ENCODE data around the gene C4BPA. TPM values are rescaled to one million over a fixed set of nuclear protein-coding genes. Genes with fewer than 3 reads are reported as not detected.

C4BPA gene
- total and polyA plus RNA-seq, 2 of the 8 experiments (the other 6 are each of a cell fraction or from before 2014, with no cell fraction given) = not detected

DNA sequence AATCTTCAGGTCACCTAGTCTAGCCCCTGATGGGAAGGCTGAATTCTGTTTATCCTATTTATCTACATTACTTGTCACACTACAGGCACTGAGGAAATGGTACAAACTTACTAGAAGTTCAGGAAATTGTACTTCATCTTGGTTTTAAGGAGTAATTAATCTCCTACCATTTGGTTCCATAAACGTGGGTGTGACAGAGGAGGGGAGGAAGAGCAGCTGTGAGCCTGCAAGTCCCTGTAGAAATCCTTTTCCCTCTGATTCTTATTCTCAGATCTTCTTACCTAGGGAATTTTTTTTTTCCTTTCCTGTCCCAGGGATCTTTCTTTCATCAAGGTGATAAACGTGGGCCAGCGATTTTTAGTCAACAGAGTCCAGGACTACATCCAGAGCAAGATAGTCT is 36.8 kb upstream of the C4BPA start:
- Histone ChIP-seq H3K18ac (ENCODE audit: extremely low read depth, low read length) (no peak overlapping the region), H2AK5ac (ENCODE audit: low read depth, low read length) (no peak overlapping the region), H3K27ac (ENCODE audit: low read depth, low read length) (no peak overlapping the region), H2AFZ (ENCODE audit: low read length) (no peak overlapping the region), H3K9ac (replicated peaks in 1 of 4; ENCODE audit: extremely low read depth in 1 of 4, low read depth in 3 of 4, low read length in 3 of 4) (no peak overlapping the region), H3K23ac (ENCODE audit: insufficient read length) (no peak overlapping the region), H3K4me3 (ENCODE audit: extremely low read depth in 1 of 4, insufficient read depth in 2 of 4, low read depth in 3 of 4, low read length in 4 of 4) (no peak overlapping the region), H4K8ac (ENCODE audit: extremely low read depth, insufficient read depth, low read length) (no peak overlapping the region), H3K4ac (replicated peaks; ENCODE audit: insufficient read length, low read depth, low read length) (no peak overlapping the region), H3K27me3 (replicated peaks in 1 of 4; ENCODE audit: control insufficient read depth in 3 of 4, extremely low read depth in 1 of 4, insufficient read depth in 3 of 4, low read length in 3 of 4) (no peaks in the 10 kb centered on the region), H4K20me1 (replicated peaks in 1 of 2; ENCODE audit: control insufficient read depth in 1 of 2, insufficient read depth in 2 of 2, low read length in 2 of 2) (peaks cover 0 to 2% of the 10 kb centered on the region in 2 experiments), H3K14ac (ENCODE audit: insufficient read length) (no peak overlapping the region), H2BK12ac (ENCODE audit: low read depth, low read length) (no peak overlapping the region), H2BK15ac (ENCODE audit: low read length) (no peak overlapping the region), H2BK5ac (ENCODE audit: low read depth, low read length) (no peak overlapping the region), H3K4me2 (ENCODE audit: insufficient read depth in 1 of 2, low read depth in 2 of 2, low read length in 2 of 2) (no peak overlapping the region), H3K56ac (replicated peaks; ENCODE audit: insufficient read length, low read depth, low read length) (no peak overlapping the region), H3K4me1 (replicated peaks in 1 of 4; ENCODE audit: control insufficient read depth in 3 of 4, insufficient read depth in 4 of 4, low read length in 3 of 4) (no peaks in the 10 kb centered on the region), H2BK20ac (ENCODE audit: low read length) (no peak overlapping the region), H3K79me1 (ENCODE audit: low read depth, low read length) (0 out of 2 replicates have a peak, but pooled peaks cover 2% of the 10 kb centered on the region), H3K23me2 (ENCODE audit: low read depth, low read length) (no peaks in the 10 kb centered on the region), H3K36me3 (ENCODE audit: control insufficient read depth in 2 of 4, insufficient read depth in 4 of 4, low read length in 3 of 4) (peaks cover 3 to 52% (median 34%) of the 10 kb centered on the region in 4 experiments), H4K5ac (ENCODE audit: insufficient read length, low read depth, low read length) (no peak overlapping the region), H4K91ac (replicated peaks; ENCODE audit: insufficient read length, low read length) (no peak overlapping the region), H2BK120ac (replicated peaks; ENCODE audit: low read depth, low read length) (no peak overlapping the region), H3K79me2 (ENCODE audit: control insufficient read depth in 1 of 2, insufficient read depth in 2 of 2, low read length in 2 of 2) (no peaks in the 10 kb centered on the region), H3K9me3 (ENCODE audit: insufficient read depth in 2 of 2, low read depth in 1 of 2, low read length in 1 of 2) (no peaks in the 10 kb centered on the region)
- FAIRE-seq = no peak
- 84% methylated on average over 3 of the region's 3 CpGs; no CpG with 5 or more reads in 1 of the 2 experiments for WGBS, 2 experiments (ENCODE audit: extremely low coverage in 1 of 2, insufficient coverage in 1 of 2, insufficient read length in 1 of 2, insufficient replicate concordance in 2 of 2, low coverage in 1 of 2, low lambda C conversion rate in 2 of 2, missing lambda C conversion rate in 1 of 2)
- CTCF ChIA-PET (ENCODE audit: partially characterized antibody) = interaction anchor here (1.2 to 1.5 kb wide), 3 partner anchors 8 to 17 kb away, joined by 3 to 5 read pairs (median 4); no protein-coding TSS in a partner anchor
- no peak for DNase-seq (ENCODE audit: low read depth in 1 of 2, low spot score in 2 of 2)
- POLR2A ChIA-PET (ENCODE audit: partially characterized antibody) = interaction anchor here (0.9 kb wide), 1 partner anchor 13 kb away, joined by 3 read pairs; no protein-coding TSS in a partner anchor
- no peak for TF ChIP-seq MAFK (IDR thresholded peaks at IDR 0.05; ENCODE audit: low read depth, low read length)
- TF ChIP-seq, protein P1, sequence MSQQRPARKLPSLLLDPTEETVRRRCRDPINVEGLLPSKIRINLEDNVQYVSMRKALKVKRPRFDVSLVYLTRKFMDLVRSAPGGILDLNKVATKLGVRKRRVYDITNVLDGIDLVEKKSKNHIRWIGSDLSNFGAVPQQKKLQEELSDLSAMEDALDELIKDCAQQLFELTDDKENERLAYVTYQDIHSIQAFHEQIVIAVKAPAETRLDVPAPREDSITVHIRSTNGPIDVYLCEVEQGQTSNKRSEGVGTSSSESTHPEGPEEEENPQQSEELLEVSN (IDR thresholded peaks at IDR 0.05) = no peak
- TF ChIP-seq EZH2 (IDR thresholded peaks at IDR 0.05; ENCODE audit: low read depth, low read length, severe bottlenecking) = no peak
- TF ChIP-seq KDM5A (IDR thresholded peaks at IDR 0.05; ENCODE audit: low read length) = no peak
- no peak for TF ChIP-seq SIRT6 (IDR thresholded peaks at IDR 0.05; ENCODE audit: low read length)
- TF ChIP-seq CHD2 (IDR thresholded peaks at IDR 0.05; ENCODE audit: low read length) = no peak
- TF ChIP-seq TAF7 (optimal IDR thresholded peaks at IDR 0.05; ENCODE audit: borderline replicate concordance, low read depth, low read length) = no peak
- no peak for TF ChIP-seq SIN3A (conservative IDR thresholded peaks at IDR 0.05 in 1 of 2, IDR thresholded peaks at IDR 0.05 in 1 of 2; ENCODE audit: low read depth in 1 of 2, low read length in 2 of 2)
- no peak for TF ChIP-seq CHD1 (IDR thresholded peaks at IDR 0.05; ENCODE audit: low read depth, low read length)
- TF ChIP-seq, protein P2, sequence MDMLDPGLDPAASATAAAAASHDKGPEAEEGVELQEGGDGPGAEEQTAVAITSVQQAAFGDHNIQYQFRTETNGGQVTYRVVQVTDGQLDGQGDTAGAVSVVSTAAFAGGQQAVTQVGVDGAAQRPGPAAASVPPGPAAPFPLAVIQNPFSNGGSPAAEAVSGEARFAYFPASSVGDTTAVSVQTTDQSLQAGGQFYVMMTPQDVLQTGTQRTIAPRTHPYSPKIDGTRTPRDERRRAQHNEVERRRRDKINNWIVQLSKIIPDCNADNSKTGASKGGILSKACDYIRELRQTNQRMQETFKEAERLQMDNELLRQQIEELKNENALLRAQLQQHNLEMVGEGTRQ (IDR thresholded peaks at IDR 0.05; ENCODE audit: low read length) = no peak
- TF ChIP-seq TCF12 (IDR thresholded peaks at IDR 0.05; ENCODE audit: low read depth, low read length) = no peak
- TF ChIP-seq RBBP5 (IDR thresholded peaks at IDR 0.05; ENCODE audit: borderline replicate concordance, low read depth, low read length) = no peak
